Duodenal mucosa (tissue), 2 donors: ENCODE results near the gene TMEM95.

Experiments
- H3K27ac ChIP-seq: one replicate; pipeline ENCODE4 v1.7.0; 2013; ENCODE audit warnings: low read depth, low read length
- H3K27me3 ChIP-seq, 2 donors: one replicate each; pipeline ENCODE4 v1.7.0; 2013; ENCODE audit warnings: low read length in 2 of 2, control low read depth in 1 of 2; ENCODE audit not compliant: insufficient read depth in 2 of 2, control insufficient read depth in 1 of 2
- H3K36me3 ChIP-seq, 2 donors: one replicate each; pipeline ENCODE4 v1.7.0; 2013; ENCODE audit warnings: low read length in 2 of 2, control low read depth in 1 of 2; ENCODE audit not compliant: insufficient read depth in 2 of 2, control insufficient read depth in 1 of 2
- H3K4me1 ChIP-seq, 2 donors: one replicate each; pipeline ENCODE4 v1.7.0; 2013; ENCODE audit warnings: low read length in 2 of 2, control low read depth in 1 of 2; ENCODE audit not compliant: insufficient read depth in 2 of 2, control insufficient read depth in 1 of 2
- H3K4me3 ChIP-seq, 2 donors: one replicate each; pipeline ENCODE4 v1.7.0; 2013; ENCODE audit warnings: low read length in 2 of 2, low read depth in 1 of 2
- H3K9ac ChIP-seq, 2 donors: one replicate each; pipeline ENCODE4 v1.7.0; 2013; ENCODE audit warnings: low read length in 2 of 2, low read depth in 1 of 2
- H3K9me3 ChIP-seq, 2 donors: one replicate each; pipeline ENCODE4 v1.7.0; 2013; ENCODE audit warnings: low read length in 2 of 2, control low read depth in 1 of 2; ENCODE audit not compliant: control insufficient read depth in 1 of 2

Gene TMEM95

GRCh38 chr17:7370853-7371252, 15.9 kb downstream of the TMEM95 start:
- no peak overlapping the region for H3K9ac ChIP-seq
- H3K4me1 ChIP-seq, result no peaks in the 10 kb centered on the region
- H3K27me3 ChIP-seq, result no peaks in the 10 kb centered on the region
- H3K4me3 ChIP-seq, result no peak overlapping the region
- no peak overlapping the region for H3K27ac ChIP-seq
- H3K36me3 ChIP-seq, result no peaks in the 10 kb centered on the region
- no peaks in the 10 kb centered on the region for H3K9me3 ChIP-seq

DNA sequence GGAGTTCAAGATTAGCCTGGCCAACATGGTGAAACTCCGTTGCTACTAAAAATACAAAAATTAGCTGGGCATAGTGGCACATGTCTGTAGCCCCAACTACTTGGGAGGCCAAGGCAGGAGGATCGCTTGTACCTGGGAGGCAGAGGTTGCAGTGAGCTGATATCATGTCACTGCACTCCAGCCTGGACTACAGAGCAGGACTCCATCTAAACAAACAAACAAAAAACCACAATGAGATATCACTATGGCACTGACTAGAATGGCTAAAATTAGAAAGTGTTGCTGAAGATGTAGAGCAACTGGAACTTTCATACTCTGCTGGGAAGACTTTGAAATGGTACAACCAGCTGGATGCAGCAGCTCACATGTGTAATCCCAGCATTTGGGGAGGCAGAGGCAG, 19.4 kb downstream of the TMEM95 start:
- Histone ChIP-seq H3K27me3 (no peaks in the 10 kb centered on the region), H3K36me3 (no peaks in the 10 kb centered on the region), H3K4me3 (no peak overlapping the region), H3K9me3 (no peaks in the 10 kb centered on the region), H3K27ac (no peak overlapping the region), H3K9ac (no peak overlapping the region), H3K4me1 (no peaks in the 10 kb centered on the region)

DNA sequence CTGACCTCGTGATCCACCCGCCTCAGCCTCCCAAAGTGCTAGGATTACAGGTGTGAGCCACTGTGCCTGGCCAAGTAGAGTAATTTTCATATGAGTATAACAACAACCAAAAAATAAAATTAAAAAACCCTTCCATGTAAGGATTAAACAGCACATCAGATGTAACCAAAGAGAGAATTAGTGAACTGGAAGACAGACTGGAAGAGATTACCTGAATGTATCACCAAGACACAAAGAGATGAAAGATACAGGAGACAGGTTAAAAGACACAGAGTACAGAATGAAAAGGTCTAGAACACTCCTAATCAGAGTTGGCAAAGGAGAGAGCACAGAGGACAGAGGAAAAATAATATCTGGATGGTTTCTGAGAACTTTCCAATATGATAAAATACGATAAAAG, 24.2 kb downstream of the TMEM95 start:
- no peaks in the 10 kb centered on the region for H3K36me3 ChIP-seq
- H3K4me1 ChIP-seq, result peaks cover 9 to 27% of the 10 kb centered on the region in 2 donors
- no peaks in the 10 kb centered on the region for H3K9me3 ChIP-seq
- no peak overlapping the region for H3K27ac ChIP-seq
- H3K4me3 ChIP-seq, result no peak overlapping the region
- H3K9ac ChIP-seq, result no peak overlapping the region
- peaks cover 0 to 10% of the 10 kb centered on the region in 2 donors for H3K27me3 ChIP-seq

- peak overlapping the region; percentile 74 to 76 for H3K9ac ChIP-seq
- peaks cover 9 to 30% of the 10 kb centered on the region in 2 donors for H3K4me1 ChIP-seq
- no peak overlapping the region for H3K27ac ChIP-seq
- H3K9me3 ChIP-seq, result no peaks in the 10 kb centered on the region
- H3K4me3 ChIP-seq, result peak overlapping the region; percentile 68 to 75
- peaks cover 0 to 10% of the 10 kb centered on the region in 2 donors for H3K27me3 ChIP-seq
- H3K36me3 ChIP-seq, result peaks cover 2 to 5% of the 10 kb centered on the region in 2 donors
These were observed 25.4 kb downstream of the TMEM95 start for GRCh38 chr17:7380321-7380720.

DNA sequence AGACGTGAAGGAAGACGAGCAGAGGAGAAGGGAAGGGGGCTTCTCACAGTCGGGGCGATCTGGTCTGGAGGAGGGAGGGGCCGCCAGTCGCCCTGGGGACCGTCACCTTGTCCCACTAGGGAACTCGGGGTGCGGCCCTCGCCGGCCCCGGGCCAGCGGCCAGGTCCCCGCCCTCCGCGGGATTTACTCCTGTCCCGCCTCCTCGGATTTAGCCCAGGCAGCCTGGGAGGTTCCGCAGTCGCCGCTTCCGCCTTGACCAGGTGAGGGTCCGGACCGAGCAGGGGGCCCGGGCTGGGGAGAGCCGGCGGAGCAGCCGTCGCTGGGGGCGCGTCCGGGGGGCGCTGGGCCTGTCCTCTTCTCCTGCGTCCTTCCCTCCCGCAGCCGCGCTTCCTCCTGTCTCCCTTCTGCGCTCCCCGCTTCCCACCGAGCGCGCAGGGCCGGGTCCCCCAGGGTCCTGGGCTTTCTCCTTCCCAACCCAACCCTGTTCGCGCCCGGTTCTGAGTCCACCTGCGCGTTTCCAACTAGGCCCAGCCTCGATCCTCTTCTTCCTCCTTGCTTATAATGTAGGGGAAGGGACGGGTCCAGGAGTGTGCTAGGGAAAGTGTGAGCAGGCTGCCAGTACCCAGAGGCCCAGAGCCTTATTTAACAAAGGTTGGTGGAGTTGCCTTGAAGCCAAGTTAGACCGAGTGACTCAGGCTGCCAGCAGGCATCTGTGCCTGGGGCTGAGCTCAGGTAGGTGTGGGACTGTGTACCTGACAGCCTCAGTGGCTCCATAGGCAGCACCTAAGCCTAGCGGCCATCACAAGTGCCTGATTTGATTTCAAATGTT, 26.1 kb downstream of the TMEM95 start, which contains the start of gene TNK1:
Gene TNK1, plus strand, starts transcription at position 235 of the 829 bp plus-strand sequence. CDS start 1,838 bp downstream, outside the sequence.
- Histone ChIP-seq H3K4me1 (peaks cover 9 to 30% of the 10 kb centered on the region in 2 donors), H3K4me3 (peak within 1 kb of the TSS; percentile 68 to 75), H3K9ac (peak within 1 kb of the TSS; percentile 74 to 76), H3K9me3 (no peaks in the 10 kb centered on the region), H3K36me3 (peaks cover 2 to 8% of the 10 kb centered on the region in 2 donors), H3K27me3 (peaks cover 0 to 10% of the 10 kb centered on the region in 2 donors), H3K27ac (no peak within 1 kb of the TSS)

DNA sequence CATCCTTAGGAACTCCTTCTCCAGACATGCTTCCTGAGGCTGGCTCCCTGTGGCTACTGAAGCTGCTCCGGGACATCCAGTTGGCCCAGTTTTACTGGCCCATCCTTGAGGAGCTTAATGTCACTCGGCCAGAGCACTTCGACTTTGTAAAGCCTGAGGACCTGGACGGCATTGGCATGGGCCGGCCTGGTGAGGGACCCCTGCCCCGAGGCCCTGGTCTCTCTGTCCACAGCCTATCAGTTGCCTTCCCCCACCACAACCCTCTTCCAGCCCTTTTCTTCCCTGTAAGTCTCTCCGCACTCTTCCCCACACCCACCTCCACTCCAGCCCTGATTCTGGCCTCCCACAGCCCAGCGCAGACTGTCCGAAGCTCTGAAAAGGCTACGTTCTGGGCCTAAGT, 27.9 kb downstream of the TMEM95 start:
- Histone ChIP-seq H3K4me1 (peaks cover 9 to 30% of the 10 kb centered on the region in 2 donors), H3K4me3 (no peak overlapping the region), H3K27me3 (peaks cover 0 to 10% of the 10 kb centered on the region in 2 donors), H3K27ac (no peak overlapping the region), H3K9me3 (no peaks in the 10 kb centered on the region), H3K9ac (no peak overlapping the region), H3K36me3 (peaks cover 2 to 15% of the 10 kb centered on the region in 2 donors)

DNA sequence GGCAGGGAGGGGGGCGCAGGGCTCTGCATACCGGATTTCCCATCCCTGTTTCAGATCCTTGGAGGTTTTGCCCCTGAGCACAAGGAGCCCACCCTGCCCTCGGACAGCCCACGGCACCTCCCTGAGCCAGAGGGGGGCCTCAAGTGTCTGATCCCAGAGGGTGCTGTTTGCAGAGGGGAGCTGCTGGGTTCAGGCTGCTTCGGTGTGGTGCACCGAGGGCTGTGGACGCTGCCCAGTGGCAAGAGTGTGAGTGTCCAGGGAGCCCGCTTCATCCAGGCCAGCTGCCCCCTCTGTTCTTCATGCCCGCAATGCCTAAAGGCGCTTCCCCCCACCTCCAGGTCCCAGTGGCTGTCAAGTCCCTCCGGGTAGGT, 28.4 kb downstream of the TMEM95 start:
- H3K36me3 ChIP-seq, result peaks cover 2 to 20% of the 10 kb centered on the region in 2 donors
- H3K27ac ChIP-seq, result no peak overlapping the region
- peak overlapping the region; percentile 52 to 59 for H3K4me3 ChIP-seq
- peak overlapping the region in 1 of 2 donors; percentile 25 for H3K9ac ChIP-seq
- H3K4me1 ChIP-seq, result peaks cover 9 to 30% of the 10 kb centered on the region in 2 donors
- H3K27me3 ChIP-seq, result peaks cover 0 to 10% of the 10 kb centered on the region in 2 donors
- no peaks in the 10 kb centered on the region for H3K9me3 ChIP-seq

- H3K27ac ChIP-seq, result no peak overlapping the region
- peaks cover 3 to 24% of the 10 kb centered on the region in 2 donors for H3K36me3 ChIP-seq
- H3K9ac ChIP-seq, result peak overlapping the region in 1 of 2 donors; percentile 25
These were observed 29.0 kb downstream of the TMEM95 start for GRCh38 chr17:7383742-7384488.

DNA sequence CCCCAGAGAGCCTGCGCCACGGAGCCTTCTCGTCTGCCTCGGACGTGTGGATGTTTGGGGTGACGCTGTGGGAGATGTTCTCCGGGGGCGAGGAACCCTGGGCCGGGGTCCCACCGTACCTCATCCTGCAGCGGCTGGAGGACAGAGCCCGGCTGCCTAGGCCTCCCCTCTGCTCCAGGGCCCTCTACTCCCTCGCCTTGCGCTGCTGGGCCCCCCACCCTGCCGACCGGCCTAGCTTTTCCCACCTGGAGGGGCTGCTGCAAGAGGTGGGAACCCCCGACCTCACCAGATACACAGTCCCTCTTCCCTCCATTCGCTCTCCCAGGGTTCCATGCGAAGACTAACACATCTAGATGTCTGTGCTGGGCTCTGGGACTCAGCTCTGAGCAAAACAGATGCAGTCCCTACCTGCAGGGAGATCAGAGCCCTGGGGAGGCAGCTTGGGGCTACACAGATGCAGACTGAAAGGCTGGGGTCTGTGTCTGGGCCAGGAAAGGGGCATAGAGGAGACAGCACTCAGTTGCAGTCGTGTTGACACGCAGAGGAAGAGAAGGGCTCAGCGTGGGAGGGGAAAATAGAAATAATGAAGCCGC, 29.6 kb downstream of the TMEM95 start:
- H3K36me3 ChIP-seq, result peaks cover 8 to 31% of the 10 kb centered on the region in 2 donors
- peak overlapping the region; percentile 52 to 59 for H3K4me3 ChIP-seq
- H3K27me3 ChIP-seq, result peaks cover 0 to 10% of the 10 kb centered on the region in 2 donors

More at GRCh38 chr17:7383742-7384488, 29.0 kb downstream of the TMEM95 start:
- Histone ChIP-seq H3K27me3 (peaks cover 0 to 10% of the 10 kb centered on the region in 2 donors), H3K4me3 (peak overlapping the region; percentile 52 to 59), H3K9me3 (no peaks in the 10 kb centered on the region), H3K4me1 (peaks cover 9 to 30% of the 10 kb centered on the region in 2 donors)

More for the DNA sequence above, 29.6 kb downstream of the TMEM95 start:
- Histone ChIP-seq H3K27ac (no peak overlapping the region), H3K9ac (no peak overlapping the region), H3K4me1 (peaks cover 9 to 30% of the 10 kb centered on the region in 2 donors), H3K9me3 (no peaks in the 10 kb centered on the region)
